B cell (primary cell): ENCODE data around the gene TMPRSS9.

Source experiments
- EZH2 ChIP-seq: IDR thresholded peaks from 2 replicates; pipeline ENCODE4 v1.6.1; 2012; ENCODE audit warnings: borderline replicate concordance, low read depth, mild to moderate bottlenecking, moderate library complexity, low read length; ENCODE audit not compliant: insufficient read depth, poor library complexity, severe bottlenecking
- TF ChIP-seq, protein P1 (sequence below): fragments of 200-600 bp; IDR thresholded peaks from one replicate; pipeline ENCODE4 v1.8.0; 2022; ENCODE audit warnings: antibody characterized with exemption, mild to moderate bottlenecking

DNA sequence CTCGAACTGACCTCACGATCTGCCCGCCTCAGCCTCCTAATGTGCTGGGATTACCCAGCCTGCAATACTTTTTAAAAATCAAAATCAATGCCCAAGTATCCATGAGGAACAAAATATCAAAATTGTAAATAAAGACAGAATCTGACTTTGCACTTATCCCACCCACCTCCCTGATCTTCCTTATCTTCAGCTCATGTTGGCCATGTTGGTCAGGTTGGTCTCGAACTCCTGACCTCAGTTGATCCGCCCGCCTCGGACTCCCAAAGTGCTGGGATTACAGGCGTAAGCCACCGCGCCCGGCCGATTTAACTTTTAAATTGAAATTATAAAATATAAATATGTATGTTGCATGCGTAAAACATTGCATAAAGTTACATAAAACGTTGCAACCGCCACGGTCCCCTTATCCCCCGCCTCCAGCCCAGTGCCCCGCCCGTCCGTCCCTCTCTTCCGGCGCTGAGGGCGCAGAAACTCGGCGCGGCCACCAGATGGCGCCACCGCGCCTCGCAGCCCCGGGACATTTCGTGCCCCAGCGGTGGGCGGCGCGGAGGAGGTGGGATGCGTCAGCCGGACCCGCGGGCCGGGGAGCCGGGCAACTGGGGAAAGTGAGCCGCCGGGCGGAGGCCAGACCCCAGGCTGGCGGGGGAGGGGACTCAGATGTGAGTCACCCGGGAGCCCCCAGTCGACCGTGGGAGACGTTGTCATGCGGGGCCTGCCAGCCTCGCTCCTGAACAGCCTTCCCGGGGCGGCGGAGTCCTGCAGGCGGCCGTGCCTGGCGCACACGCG is 114.4 kb downstream of the TMPRSS9 start:
- TF ChIP-seq, protein P1, sequence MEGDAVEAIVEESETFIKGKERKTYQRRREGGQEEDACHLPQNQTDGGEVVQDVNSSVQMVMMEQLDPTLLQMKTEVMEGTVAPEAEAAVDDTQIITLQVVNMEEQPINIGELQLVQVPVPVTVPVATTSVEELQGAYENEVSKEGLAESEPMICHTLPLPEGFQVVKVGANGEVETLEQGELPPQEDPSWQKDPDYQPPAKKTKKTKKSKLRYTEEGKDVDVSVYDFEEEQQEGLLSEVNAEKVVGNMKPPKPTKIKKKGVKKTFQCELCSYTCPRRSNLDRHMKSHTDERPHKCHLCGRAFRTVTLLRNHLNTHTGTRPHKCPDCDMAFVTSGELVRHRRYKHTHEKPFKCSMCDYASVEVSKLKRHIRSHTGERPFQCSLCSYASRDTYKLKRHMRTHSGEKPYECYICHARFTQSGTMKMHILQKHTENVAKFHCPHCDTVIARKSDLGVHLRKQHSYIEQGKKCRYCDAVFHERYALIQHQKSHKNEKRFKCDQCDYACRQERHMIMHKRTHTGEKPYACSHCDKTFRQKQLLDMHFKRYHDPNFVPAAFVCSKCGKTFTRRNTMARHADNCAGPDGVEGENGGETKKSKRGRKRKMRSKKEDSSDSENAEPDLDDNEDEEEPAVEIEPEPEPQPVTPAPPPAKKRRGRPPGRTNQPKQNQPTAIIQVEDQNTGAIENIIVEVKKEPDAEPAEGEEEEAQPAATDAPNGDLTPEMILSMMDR = peak; percentile 98
- no peak for TF ChIP-seq EZH2
